Mesendoderm (in vitro differentiated cells): ENCODE measurements around the gene DFFB.

ENCODE experiments used
- DNase-seq: peaks from one replicate; pipeline ENCODE4 v3.0.0; 2013
- H2AK5ac ChIP-seq: 2 replicates; pipeline ENCODE4 v1.6.1; 2013; ENCODE audit warnings: low read length, inconsistent platforms
- H2BK120ac ChIP-seq: 2 replicates; pipeline ENCODE4 v1.6.1; 2013; ENCODE audit warnings: low read depth, mild to moderate bottlenecking, low read length, moderate library complexity, mixed read lengths
- H2BK15ac ChIP-seq: replicated peaks from 2 replicates; pipeline ENCODE4 v1.6.1; 2013; ENCODE audit warnings: low read depth, mild to moderate bottlenecking, moderate library complexity
- H2BK5ac ChIP-seq: 2 replicates; pipeline ENCODE4 v1.6.1; 2013; ENCODE audit warnings: low read length, inconsistent platforms
- H3K18ac ChIP-seq: 2 replicates; pipeline ENCODE4 v1.6.1; 2013; ENCODE audit warnings: mild to moderate bottlenecking, low read length, mixed read lengths
- H3K23ac ChIP-seq: one replicate; pipeline ENCODE4 v1.6.1; 2013; ENCODE audit warnings: low read length
- H3K27ac ChIP-seq: 2 replicates; pipeline ENCODE4 v1.5.1; 2013; ENCODE audit warnings: low read depth, mild to moderate bottlenecking, inconsistent platforms, low read length, moderate library complexity
- H3K27me3 ChIP-seq: 2 replicates; pipeline ENCODE4 v1.6.1; 2013; ENCODE audit warnings: low read length, control low read depth, mild to moderate bottlenecking, inconsistent platforms; ENCODE audit not compliant: insufficient read depth, poor library complexity
- H3K36me3 ChIP-seq: 2 replicates; pipeline ENCODE4 v1.6.1; 2013; ENCODE audit warnings: low read length, inconsistent platforms; ENCODE audit not compliant: control insufficient read depth, insufficient read depth
- H3K4ac ChIP-seq: one replicate; pipeline ENCODE4 v1.6.1; 2013; ENCODE audit warnings: low read depth, mild to moderate bottlenecking, low read length, moderate library complexity
- H3K4me1 ChIP-seq: 2 replicates; pipeline ENCODE4 v1.6.1; 2013; ENCODE audit warnings: low read depth, low read length, inconsistent platforms; ENCODE audit not compliant: control insufficient read depth
- H3K4me2 ChIP-seq: 2 replicates; pipeline ENCODE4 v1.6.1; 2013; ENCODE audit warnings: low read length
- H3K4me3 ChIP-seq: 2 replicates; pipeline ENCODE4 v1.5.1; 2013; ENCODE audit warnings: mild to moderate bottlenecking, low read length
- H3K56ac ChIP-seq: one replicate; pipeline ENCODE4 v1.6.1; 2013; ENCODE audit warnings: low read length
- H3K79me1 ChIP-seq: 2 replicates; pipeline ENCODE4 v1.6.1; 2013; ENCODE audit warnings: low read length, inconsistent platforms
- H3K79me2 ChIP-seq: 2 replicates; pipeline ENCODE4 v1.6.1; 2013; ENCODE audit warnings: mild to moderate bottlenecking, low read length; ENCODE audit not compliant: control insufficient read depth, insufficient read depth
- H3K9ac ChIP-seq: 2 replicates; pipeline ENCODE4 v1.6.1; 2013; ENCODE audit warnings: low read length, inconsistent platforms
- H4K5ac ChIP-seq: one replicate; pipeline ENCODE4 v1.6.1; 2013; ENCODE audit warnings: low read length
- H4K8ac ChIP-seq: one replicate; pipeline ENCODE4 v1.6.1; 2013; ENCODE audit warnings: low read depth, mild to moderate bottlenecking, control low read depth, low read length, moderate library complexity
- WGBS: extraction: QIAGEN DNeasy Blood & Tissue Kit; methylation state at CpG from one replicate; pipeline ENCODE4 v1.1.7; 2013; ENCODE audit warnings: low lambda C conversion rate, missing lambda C conversion rate; ENCODE audit not compliant: insufficient coverage; ENCODE audit errors: extremely low coverage; 5-methylcytosine and 5-hydroxymethylcytosine counted together

DFFB gene

DNA sequence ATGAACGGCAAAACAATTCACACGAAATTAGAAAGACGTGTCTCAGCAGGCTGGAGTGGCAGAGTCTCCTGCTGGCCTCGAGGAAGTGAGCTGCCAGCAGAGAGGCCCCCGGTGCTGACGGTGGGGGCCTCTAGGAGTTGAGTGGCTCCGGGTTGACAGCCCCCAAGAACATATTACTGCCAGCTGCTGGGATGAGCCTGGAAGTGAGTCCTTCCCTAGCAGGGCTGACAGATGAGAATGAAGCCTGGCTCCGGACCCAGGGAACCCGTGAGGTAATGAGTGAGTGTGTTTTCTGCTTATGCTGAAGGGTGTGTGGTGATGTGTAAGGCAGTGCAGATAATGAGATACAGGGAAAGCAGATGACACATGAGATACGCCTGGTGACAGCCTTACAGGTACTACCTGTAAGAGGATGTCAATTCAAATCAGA lies 37.5 kb upstream of the DFFB start:
- Histone ChIP-seq H3K27ac (no peak overlapping the region), H3K56ac (no peak overlapping the region), H3K36me3 (no peaks in the 10 kb centered on the region), H2AK5ac (no peak overlapping the region), H3K4ac (no peak overlapping the region), H3K4me1 (no peaks in the 10 kb centered on the region), H3K79me2 (no peaks in the 10 kb centered on the region), H3K23ac (no peak overlapping the region), H2BK15ac (no peak overlapping the region), H3K79me1 (no peaks in the 10 kb centered on the region), H3K18ac (no peak overlapping the region), H3K9ac (no peak overlapping the region), H3K4me2 (no peak overlapping the region), H2BK5ac (no peak overlapping the region), H3K4me3 (no peak overlapping the region), H4K8ac (no peak overlapping the region), H2BK120ac (no peak overlapping the region), H4K5ac (no peak overlapping the region), H3K27me3 (no peaks in the 10 kb centered on the region)
- no CpG with 5 or more reads among the region's 10 CpGs for WGBS
- no peak for DNase-seq

DNA sequence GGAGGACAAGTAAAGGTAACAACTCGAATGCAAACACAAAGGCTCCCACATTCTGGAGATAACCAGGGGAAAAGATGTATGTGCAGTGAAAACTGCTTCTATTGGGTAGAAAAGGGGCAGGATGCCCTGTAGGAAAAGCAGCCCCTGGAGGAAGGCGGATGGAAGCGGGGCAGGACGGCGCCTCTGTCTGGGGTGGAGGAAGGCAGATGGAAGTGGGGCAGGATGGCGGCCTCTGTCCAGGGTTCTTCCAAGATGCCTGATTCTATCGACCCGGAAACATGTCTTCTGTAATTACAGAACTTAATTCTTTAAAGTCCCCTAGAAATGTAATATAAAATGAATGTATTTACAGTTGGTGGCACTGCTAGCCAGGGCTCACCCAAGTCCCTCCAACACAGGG lies 37.0 kb upstream of the DFFB start:
- Histone ChIP-seq H3K56ac (no peak overlapping the region), H3K4me2 (no peak overlapping the region), H3K18ac (no peak overlapping the region), H3K79me2 (no peaks in the 10 kb centered on the region), H3K79me1 (no peaks in the 10 kb centered on the region), H2BK5ac (no peak overlapping the region), H2AK5ac (no peak overlapping the region), H2BK120ac (no peak overlapping the region), H3K4me3 (no peak overlapping the region), H4K5ac (no peak overlapping the region), H3K27ac (no peak overlapping the region), H4K8ac (no peak overlapping the region), H3K23ac (no peak overlapping the region), H3K9ac (no peak overlapping the region), H3K27me3 (no peaks in the 10 kb centered on the region), H3K4me1 (no peaks in the 10 kb centered on the region), H2BK15ac (no peak overlapping the region), H3K36me3 (no peaks in the 10 kb centered on the region), H3K4ac (no peak overlapping the region)
- WGBS: no CpG with 5 or more reads among the region's 8 CpGs
- no peak for DNase-seq

DNA sequence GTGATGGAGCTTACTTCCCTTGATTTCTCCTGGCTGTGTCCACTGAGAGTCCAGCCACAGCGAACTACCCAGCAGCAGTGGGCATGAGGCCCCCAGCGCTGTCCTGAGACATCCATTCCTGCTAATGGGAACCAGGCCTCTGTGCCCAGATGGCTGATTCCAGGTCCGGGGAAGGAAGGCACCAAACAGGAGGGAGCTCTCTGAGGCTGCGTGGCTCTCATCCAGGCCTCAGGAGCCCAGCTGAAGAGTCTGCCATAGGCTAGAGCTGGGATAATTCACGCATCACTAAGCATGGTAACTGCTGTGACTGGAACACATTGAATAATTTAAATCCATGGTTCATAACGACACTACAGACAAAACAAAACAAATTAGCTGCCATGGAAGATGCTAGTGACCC lies 36.3 kb upstream of the DFFB start:
- Histone ChIP-seq H4K5ac (no peak overlapping the region), H3K4me2 (no peak overlapping the region), H3K4me1 (no peaks in the 10 kb centered on the region), H4K8ac (no peak overlapping the region), H2BK120ac (no peak overlapping the region), H3K4me3 (no peak overlapping the region), H3K79me1 (no peaks in the 10 kb centered on the region), H3K27me3 (no peaks in the 10 kb centered on the region), H3K23ac (no peak overlapping the region), H3K18ac (no peak overlapping the region), H2BK15ac (no peak overlapping the region), H2BK5ac (no peak overlapping the region), H3K36me3 (peaks cover 3% of the 10 kb centered on the region), H3K4ac (no peak overlapping the region), H3K27ac (no peak overlapping the region), H2AK5ac (no peak overlapping the region), H3K79me2 (no peaks in the 10 kb centered on the region), H3K56ac (no peak overlapping the region), H3K9ac (no peak overlapping the region)
- no peak for DNase-seq
- no CpG with 5 or more reads among the region's 6 CpGs for WGBS

DNA sequence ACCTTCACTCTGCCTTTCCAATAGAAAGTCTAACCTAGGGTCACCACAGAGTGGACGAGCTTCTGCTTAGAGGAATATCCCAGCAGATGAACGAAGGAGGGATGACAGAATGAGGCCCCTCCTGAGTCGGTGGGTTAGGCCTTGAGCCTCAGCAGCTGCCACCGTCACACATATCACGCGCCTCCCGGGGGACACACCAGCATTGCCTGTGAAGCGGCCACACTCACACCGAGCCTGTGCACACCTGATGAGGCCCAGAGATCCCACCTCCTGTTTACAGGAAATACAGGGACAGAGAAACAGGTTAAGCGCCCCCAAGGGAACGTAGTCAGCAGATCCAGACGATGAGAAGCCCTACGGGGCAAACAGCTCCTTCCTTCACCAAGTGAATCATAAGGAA lies 35.8 kb upstream of the DFFB start:
- Histone ChIP-seq H3K56ac (no peak overlapping the region), H3K9ac (no peak overlapping the region), H3K27ac (no peak overlapping the region), H3K36me3 (peaks cover 3% of the 10 kb centered on the region), H2BK15ac (no peak overlapping the region), H3K27me3 (no peaks in the 10 kb centered on the region), H4K5ac (no peak overlapping the region), H2BK5ac (no peak overlapping the region), H2AK5ac (no peak overlapping the region), H3K4me2 (no peak overlapping the region), H4K8ac (no peak overlapping the region), H2BK120ac (no peak overlapping the region), H3K4me3 (no peak overlapping the region), H3K79me2 (no peaks in the 10 kb centered on the region), H3K4ac (no peak overlapping the region), H3K23ac (no peak overlapping the region), H3K18ac (no peak overlapping the region), H3K4me1 (no peaks in the 10 kb centered on the region), H3K79me1 (no peaks in the 10 kb centered on the region)
- no CpG with 5 or more reads among the region's 13 CpGs for WGBS
- DNase-seq: no peak

DNA sequence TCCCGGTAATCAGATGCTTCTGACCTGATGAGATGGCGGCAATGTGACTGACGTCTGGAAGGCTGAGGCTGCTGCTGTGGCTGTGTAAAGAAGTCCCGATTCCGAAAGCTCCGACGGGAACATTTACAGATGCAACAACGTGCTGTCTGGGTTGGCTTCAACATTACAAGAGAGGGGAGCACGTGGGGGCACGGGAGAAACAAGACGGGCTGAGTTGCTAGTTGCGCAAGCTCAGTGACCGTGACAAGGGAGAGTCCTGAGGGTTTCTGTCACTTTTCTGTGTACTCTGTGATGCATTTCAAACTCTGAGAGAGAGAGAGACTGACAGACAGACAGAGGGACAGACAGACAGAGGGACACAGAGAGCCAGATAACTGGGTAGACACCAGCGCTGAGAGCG lies 35.4 kb upstream of the DFFB start:
- no CpG with 5 or more reads among the region's 15 CpGs for WGBS
- no peak overlapping the region for H3K4me2 ChIP-seq
- H3K4ac ChIP-seq: no peak overlapping the region
- no peak overlapping the region for H2BK5ac ChIP-seq
- no peak overlapping the region for H2BK15ac ChIP-seq
- H4K8ac ChIP-seq: no peak overlapping the region
- no peak overlapping the region for H3K27ac ChIP-seq
- no peaks in the 10 kb centered on the region for H3K79me2 ChIP-seq
- no peak overlapping the region for H4K5ac ChIP-seq
- H3K4me1 ChIP-seq: no peaks in the 10 kb centered on the region
- H3K27me3 ChIP-seq: no peaks in the 10 kb centered on the region
- H3K56ac ChIP-seq: no peak overlapping the region
- no peak for DNase-seq
- no peak overlapping the region for H3K23ac ChIP-seq
- no peak overlapping the region for H3K18ac ChIP-seq
- no peak overlapping the region for H2AK5ac ChIP-seq
- no peak overlapping the region for H3K9ac ChIP-seq
- H2BK120ac ChIP-seq: no peak overlapping the region
- no peaks in the 10 kb centered on the region for H3K79me1 ChIP-seq
- H3K36me3 ChIP-seq: peaks cover 3% of the 10 kb centered on the region
- no peak overlapping the region for H3K4me3 ChIP-seq

DNA sequence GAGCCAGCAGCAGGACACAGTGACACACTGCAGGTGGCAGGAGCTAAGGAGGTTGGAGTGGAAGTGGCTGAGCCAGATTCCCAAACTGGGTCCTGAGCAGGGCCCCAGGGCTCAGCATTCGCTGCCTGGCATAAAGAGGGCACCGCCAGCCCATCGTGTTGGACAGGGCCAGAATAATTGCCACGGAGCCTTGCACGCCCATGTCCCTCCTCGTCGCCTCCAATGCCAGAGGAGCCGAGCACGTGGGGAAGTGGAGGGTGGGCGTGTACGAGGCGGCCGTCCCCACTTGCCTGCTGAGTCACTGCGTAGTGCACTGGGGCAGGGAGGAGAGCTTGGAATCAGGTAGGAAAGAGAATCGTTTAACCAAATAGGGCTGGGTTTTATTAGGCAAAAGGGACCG lies 34.9 kb upstream of the DFFB start:
- no peak overlapping the region for H3K9ac ChIP-seq
- no peak overlapping the region for H3K4me3 ChIP-seq
- no peak overlapping the region for H4K5ac ChIP-seq
- H3K27me3 ChIP-seq: no peaks in the 10 kb centered on the region
- no peak overlapping the region for H3K23ac ChIP-seq
- no peak overlapping the region for H2AK5ac ChIP-seq
- no peak overlapping the region for H3K4me2 ChIP-seq
- no peaks in the 10 kb centered on the region for H3K4me1 ChIP-seq
- WGBS: no CpG with 5 or more reads among the region's 16 CpGs
- no peak overlapping the region for H3K56ac ChIP-seq
- no peak overlapping the region for H3K27ac ChIP-seq
- no peak overlapping the region for H3K4ac ChIP-seq
- H4K8ac ChIP-seq: no peak overlapping the region
- no peak overlapping the region for H2BK15ac ChIP-seq
- H3K79me1 ChIP-seq: no peaks in the 10 kb centered on the region
- H3K18ac ChIP-seq: no peak overlapping the region
- no peak overlapping the region for H2BK120ac ChIP-seq
- no peaks in the 10 kb centered on the region for H3K79me2 ChIP-seq
- DNase-seq: no peak
- H2BK5ac ChIP-seq: no peak overlapping the region
- peaks cover 3% of the 10 kb centered on the region for H3K36me3 ChIP-seq
